ENCODE data around the gene OR2B3. TPM values are rescaled to one million over a fixed set of nuclear protein-coding genes. Genes with fewer than 3 reads are reported as not detected.

Gene OR2B3
- total and polyA plus RNA-seq, 2 experiments from 2014 or later = not detected

DNA sequence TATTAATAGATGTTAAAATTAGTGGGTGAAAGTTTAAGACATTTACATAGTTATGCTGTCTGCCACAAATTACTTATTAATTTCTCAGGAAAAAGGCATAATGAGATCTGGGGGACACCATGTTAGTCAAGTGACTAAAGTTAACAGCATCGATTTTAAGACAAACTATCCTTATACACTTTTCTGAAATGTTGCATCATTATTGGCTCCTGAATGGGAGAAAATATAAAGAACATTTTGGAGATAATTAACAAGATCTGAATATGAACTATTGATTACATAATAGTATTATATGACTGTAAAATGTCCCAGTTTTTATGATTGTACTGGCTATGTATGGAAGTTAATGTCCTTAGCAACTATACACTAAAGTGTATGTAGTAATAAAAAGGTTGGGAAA lies 7.9 kb downstream of the OR2B3 start:
- H3K4me2 ChIP-seq = no peak overlapping the region
- no peak for TF ChIP-seq POLR2AphosphoS5 (IDR thresholded peaks at IDR 0.05; ENCODE audit: low read depth)
- no peak for TF ChIP-seq STAT1 (IDR thresholded peaks at IDR 0.05; ENCODE audit: unreplicated experiment)
- TF ChIP-seq JUNB (IDR thresholded peaks at IDR 0.05; ENCODE audit: unreplicated experiment) = no peak
- TF ChIP-seq NANOG (IDR thresholded peaks at IDR 0.05; ENCODE audit: borderline replicate concordance) = no peak
- no peak for TF ChIP-seq ZNF331 (CRISPR knock-in tag; IDR thresholded peaks at IDR 0.05; ENCODE audit: low read depth)
- no peak for TF ChIP-seq ZNF114 (CRISPR knock-in tag; IDR thresholded peaks at IDR 0.05)
- no peak for TF ChIP-seq ETS1 (IDR thresholded peaks at IDR 0.05)
- no peak for TF ChIP-seq EZH2 (IDR thresholded peaks at IDR 0.05; ENCODE audit: low read depth, unreplicated experiment)
- TF ChIP-seq, protein P1, sequence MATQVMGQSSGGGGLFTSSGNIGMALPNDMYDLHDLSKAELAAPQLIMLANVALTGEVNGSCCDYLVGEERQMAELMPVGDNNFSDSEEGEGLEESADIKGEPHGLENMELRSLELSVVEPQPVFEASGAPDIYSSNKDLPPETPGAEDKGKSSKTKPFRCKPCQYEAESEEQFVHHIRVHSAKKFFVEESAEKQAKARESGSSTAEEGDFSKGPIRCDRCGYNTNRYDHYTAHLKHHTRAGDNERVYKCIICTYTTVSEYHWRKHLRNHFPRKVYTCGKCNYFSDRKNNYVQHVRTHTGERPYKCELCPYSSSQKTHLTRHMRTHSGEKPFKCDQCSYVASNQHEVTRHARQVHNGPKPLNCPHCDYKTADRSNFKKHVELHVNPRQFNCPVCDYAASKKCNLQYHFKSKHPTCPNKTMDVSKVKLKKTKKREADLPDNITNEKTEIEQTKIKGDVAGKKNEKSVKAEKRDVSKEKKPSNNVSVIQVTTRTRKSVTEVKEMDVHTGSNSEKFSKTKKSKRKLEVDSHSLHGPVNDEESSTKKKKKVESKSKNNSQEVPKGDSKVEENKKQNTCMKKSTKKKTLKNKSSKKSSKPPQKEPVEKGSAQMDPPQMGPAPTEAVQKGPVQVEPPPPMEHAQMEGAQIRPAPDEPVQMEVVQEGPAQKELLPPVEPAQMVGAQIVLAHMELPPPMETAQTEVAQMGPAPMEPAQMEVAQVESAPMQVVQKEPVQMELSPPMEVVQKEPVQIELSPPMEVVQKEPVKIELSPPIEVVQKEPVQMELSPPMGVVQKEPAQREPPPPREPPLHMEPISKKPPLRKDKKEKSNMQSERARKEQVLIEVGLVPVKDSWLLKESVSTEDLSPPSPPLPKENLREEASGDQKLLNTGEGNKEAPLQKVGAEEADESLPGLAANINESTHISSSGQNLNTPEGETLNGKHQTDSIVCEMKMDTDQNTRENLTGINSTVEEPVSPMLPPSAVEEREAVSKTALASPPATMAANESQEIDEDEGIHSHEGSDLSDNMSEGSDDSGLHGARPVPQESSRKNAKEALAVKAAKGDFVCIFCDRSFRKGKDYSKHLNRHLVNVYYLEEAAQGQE (IDR thresholded peaks at IDR 0.05; ENCODE audit: unreplicated experiment) = no peak
- no peak for TF ChIP-seq CREB1 (CRISPR knock-in tag; IDR thresholded peaks at IDR 0.05; ENCODE audit: low read depth)
- TF ChIP-seq, protein P2, sequence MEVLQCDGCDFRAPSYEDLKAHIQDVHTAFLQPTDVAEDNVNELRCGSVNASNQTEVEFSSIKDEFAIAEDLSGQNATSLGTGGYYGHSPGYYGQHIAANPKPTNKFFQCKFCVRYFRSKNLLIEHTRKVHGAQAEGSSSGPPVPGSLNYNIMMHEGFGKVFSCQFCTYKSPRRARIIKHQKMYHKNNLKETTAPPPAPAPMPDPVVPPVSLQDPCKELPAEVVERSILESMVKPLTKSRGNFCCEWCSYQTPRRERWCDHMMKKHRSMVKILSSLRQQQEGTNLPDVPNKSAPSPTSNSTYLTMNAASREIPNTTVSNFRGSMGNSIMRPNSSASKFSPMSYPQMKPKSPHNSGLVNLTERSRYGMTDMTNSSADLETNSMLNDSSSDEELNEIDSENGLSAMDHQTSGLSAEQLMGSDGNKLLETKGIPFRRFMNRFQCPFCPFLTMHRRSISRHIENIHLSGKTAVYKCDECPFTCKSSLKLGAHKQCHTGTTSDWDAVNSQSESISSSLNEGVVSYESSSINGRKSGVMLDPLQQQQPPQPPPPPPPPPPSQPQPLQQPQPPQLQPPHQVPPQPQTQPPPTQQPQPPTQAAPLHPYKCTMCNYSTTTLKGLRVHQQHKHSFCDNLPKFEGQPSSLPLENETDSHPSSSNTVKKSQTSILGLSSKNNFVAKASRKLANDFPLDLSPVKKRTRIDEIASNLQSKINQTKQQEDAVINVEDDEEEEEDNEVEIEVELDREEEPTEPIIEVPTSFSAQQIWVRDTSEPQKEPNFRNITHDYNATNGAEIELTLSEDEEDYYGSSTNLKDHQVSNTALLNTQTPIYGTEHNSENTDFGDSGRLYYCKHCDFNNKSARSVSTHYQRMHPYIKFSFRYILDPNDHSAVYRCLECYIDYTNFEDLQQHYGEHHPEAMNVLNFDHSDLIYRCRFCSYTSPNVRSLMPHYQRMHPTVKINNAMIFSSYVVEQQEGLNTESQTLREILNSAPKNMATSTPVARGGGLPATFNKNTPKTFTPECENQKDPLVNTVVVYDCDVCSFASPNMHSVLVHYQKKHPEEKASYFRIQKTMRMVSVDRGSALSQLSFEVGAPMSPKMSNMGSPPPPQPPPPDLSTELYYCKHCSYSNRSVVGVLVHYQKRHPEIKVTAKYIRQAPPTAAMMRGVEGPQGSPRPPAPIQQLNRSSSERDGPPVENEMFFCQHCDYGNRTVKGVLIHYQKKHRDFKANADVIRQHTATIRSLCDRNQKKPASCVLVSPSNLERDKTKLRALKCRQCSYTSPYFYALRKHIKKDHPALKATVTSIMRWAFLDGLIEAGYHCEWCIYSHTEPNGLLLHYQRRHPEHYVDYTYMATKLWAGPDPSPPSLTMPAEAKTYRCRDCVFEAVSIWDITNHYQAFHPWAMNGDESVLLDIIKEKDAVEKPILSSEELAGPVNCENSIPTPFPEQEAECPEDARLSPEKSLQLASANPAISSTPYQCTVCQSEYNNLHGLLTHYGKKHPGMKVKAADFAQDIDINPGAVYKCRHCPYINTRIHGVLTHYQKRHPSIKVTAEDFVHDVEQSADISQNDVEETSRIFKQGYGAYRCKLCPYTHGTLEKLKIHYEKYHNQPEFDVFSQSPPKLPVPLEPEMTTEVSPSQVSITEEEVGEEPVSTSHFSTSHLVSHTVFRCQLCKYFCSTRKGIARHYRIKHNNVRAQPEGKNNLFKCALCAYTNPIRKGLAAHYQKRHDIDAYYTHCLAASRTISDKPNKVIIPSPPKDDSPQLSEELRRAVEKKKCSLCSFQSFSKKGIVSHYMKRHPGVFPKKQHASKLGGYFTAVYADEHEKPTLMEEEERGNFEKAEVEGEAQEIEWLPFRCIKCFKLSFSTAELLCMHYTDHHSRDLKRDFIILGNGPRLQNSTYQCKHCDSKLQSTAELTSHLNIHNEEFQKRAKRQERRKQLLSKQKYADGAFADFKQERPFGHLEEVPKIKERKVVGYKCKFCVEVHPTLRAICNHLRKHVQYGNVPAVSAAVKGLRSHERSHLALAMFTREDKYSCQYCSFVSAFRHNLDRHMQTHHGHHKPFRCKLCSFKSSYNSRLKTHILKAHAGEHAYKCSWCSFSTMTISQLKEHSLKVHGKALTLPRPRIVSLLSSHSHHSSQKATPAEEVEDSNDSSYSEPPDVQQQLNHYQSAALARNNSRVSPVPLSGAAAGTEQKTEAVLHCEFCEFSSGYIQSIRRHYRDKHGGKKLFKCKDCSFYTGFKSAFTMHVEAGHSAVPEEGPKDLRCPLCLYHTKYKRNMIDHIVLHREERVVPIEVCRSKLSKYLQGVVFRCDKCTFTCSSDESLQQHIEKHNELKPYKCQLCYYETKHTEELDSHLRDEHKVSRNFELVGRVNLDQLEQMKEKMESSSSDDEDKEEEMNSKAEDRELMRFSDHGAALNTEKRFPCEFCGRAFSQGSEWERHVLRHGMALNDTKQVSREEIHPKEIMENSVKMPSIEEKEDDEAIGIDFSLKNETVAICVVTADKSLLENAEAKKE (CRISPR knock-in tag; IDR thresholded peaks at IDR 0.05) = no peak
- TF ChIP-seq CTCF (conservative IDR thresholded peaks at IDR 0.05; ENCODE audit: low read depth in 2 of 2) = no peak
- no peaks in the 10 kb centered on the region for H3K4me1 Mint-ChIP-seq
- H2AFZ ChIP-seq = no peak overlapping the region
- peaks cover 4% of the 10 kb centered on the region for H3K27me3 Mint-ChIP-seq (ENCODE audit: insufficient read depth, low read depth, poor library complexity)
- no peak overlapping the region for H3K4me3 Mint-ChIP-seq
- H3F3A ChIP-seq (replicated peaks; ENCODE audit: low read depth) = no peaks in the 10 kb centered on the region
- H3K4me1 ChIP-seq (ENCODE audit: insufficient read depth) = no peaks in the 10 kb centered on the region
- H3K4me3 ChIP-seq = no peak overlapping the region
- H3K27ac Mint-ChIP-seq = no peak overlapping the region
- no peak for ATAC-seq
- no peaks in the 10 kb centered on the region for H3K79me2 ChIP-seq (replicated peaks; ENCODE audit: insufficient read depth)
- no peaks in the 10 kb centered on the region for H4K20me1 ChIP-seq (replicated peaks; ENCODE audit: insufficient read depth)
- no peak overlapping the region for H3K27ac ChIP-seq (ENCODE audit: low read depth)
- no peaks in the 10 kb centered on the region for H3K27me3 ChIP-seq (ENCODE audit: insufficient read depth)
- H3K9me3 Mint-ChIP-seq = no peaks in the 10 kb centered on the region; the same call in 2 of the 3 replicates
- H3K9me2 ChIP-seq (ENCODE audit: insufficient read depth) = 0 out of 2 replicates have a peak, but pooled peaks cover 3% of the 10 kb centered on the region
- no peaks in the 10 kb centered on the region for H3K36me3 ChIP-seq (ENCODE audit: insufficient read depth)
- no peaks in the 10 kb centered on the region for H3K36me3 Mint-ChIP-seq (ENCODE audit: low read depth)
- DNase-seq (ENCODE audit: low spot score) = no peak
